NCI-H748 (cell line): ENCODE results near the gene NDST4.
A peak's percentile ranks its signal among the peaks of the same experiment; 100 is the strongest.

Experiments used
- DNase-seq: peaks from one replicate; lab custom pipeline; 2025; ENCODE audit not compliant: unreplicated experiment; lab: John Stamatoyannopoulos, UW

NDST4 gene

GRCh38 chr4:115113506-115114106, at the start of gene NDST4:
TSS of gene NDST4 (minus strand) at chr4:115113620. CDS start at chr4:115077036, 36,584 bp downstream.
- peak; percentile 91 for DNase-seq

GRCh38 chr4:115159141-115159540, 45.7 kb upstream of the NDST4 start:
- no peak for DNase-seq

GRCh38 chr4:115158296-115158695, 44.9 kb upstream of the NDST4 start:
- DNase-seq = no peak

GRCh38 chr4:115154826-115155225, 41.4 kb upstream of the NDST4 start:
- DNase-seq = peak; percentile 27

GRCh38 chr4:115152965-115153364, 39.5 kb upstream of the NDST4 start:
- DNase-seq = no peak

- DNase-seq = no peak
These were observed 38.7 kb upstream of the NDST4 start for GRCh38 chr4:115152081-115152480.

- no peak for DNase-seq
These were observed 35.7 kb upstream of the NDST4 start for GRCh38 chr4:115149106-115149505.

GRCh38 chr4:115145393-115146160, 32.2 kb upstream of the NDST4 start:
- DNase-seq = peak; percentile 97

- no peak for DNase-seq
These were observed 14.6 kb upstream of the NDST4 start for GRCh38 chr4:115128037-115128436.

- peak; percentile 72 for DNase-seq
These were observed 13.1 kb upstream of the NDST4 start for GRCh38 chr4:115126491-115126890.

- peak; percentile 41 for DNase-seq
These were observed 8.1 kb upstream of the NDST4 start for GRCh38 chr4:115121351-115122043.

- DNase-seq = peak; percentile 46
These were observed 6.5 kb upstream of the NDST4 start for GRCh38 chr4:115119804-115120352.

GRCh38 chr4:115117651-115118050, 4.2 kb upstream of the NDST4 start:
- no peak for DNase-seq

GRCh38 chr4:115110191-115111181, 2.9 kb downstream of the NDST4 start:
- peak; percentile 94 for DNase-seq

GRCh38 chr4:115108850-115109249, 4.6 kb downstream of the NDST4 start:
- DNase-seq = no peak

GRCh38 chr4:115107411-115107810, 6.0 kb downstream of the NDST4 start:
- DNase-seq = peak; percentile 44

GRCh38 chr4:115101675-115102074, 11.7 kb downstream of the NDST4 start:
- no peak for DNase-seq

GRCh38 chr4:115090483-115091075, 22.8 kb downstream of the NDST4 start:
- DNase-seq = peak; percentile 88

- DNase-seq = no peak
These were observed 30.8 kb downstream of the NDST4 start for GRCh38 chr4:115082633-115083032.

- DNase-seq = no peak
These were observed 36.7 kb downstream of the NDST4 start for GRCh38 chr4:115076691-115077090.
